OCI-LY7 (cell line): ENCODE data around the gene WWOX. TPM values are rescaled to one million over a fixed set of nuclear protein-coding genes. Genes with fewer than 3 reads are reported as not detected.

Source experiments
- BruUV-seq: library from RNA; stranded (reverse); fragments of 400-500 nt; replicated peaks from 2 replicates; lab custom pipeline; 2021; lab: Mats Ljungman, UMichigan
- CTCF ChIA-PET: fragments of 300-600 bp; sonication (Branson Sonifier 250); formaldehyde crosslinking; loops from one replicate; lab custom pipeline; 2022; ENCODE audit warnings: antibody characterized with exemption; ENCODE audit not compliant: unreplicated experiment; lab: Charles Lee
- POLR2A ChIA-PET: fragments of 300-600 bp; sonication (Branson Sonifier 250); formaldehyde crosslinking; loops from one replicate; lab custom pipeline; 2022; ENCODE audit warnings: antibody characterized with exemption; lab: Charles Lee
- DNase-seq: peaks from one replicate; pipeline ENCODE4 v3.0.0-alpha.2; 2015; ENCODE audit warnings: low spot score
- H2AFZ ChIP-seq: fragments of 200-600 bp; sonication (generic), shearing (Covaris generic); 2 replicates; pipeline ENCODE4 v1.6.1; 2014; ENCODE audit warnings: mild to moderate bottlenecking, antibody characterized with exemption, low read length, moderate library complexity
- H3K27ac ChIP-seq: fragments of 200-600 bp; sonication (generic); 2 replicates; pipeline ENCODE4 v1.5.1; 2014; ENCODE audit warnings: mixed run types, low read depth, mild to moderate bottlenecking, moderate library complexity, low read length, inconsistent platforms; ENCODE audit not compliant: poor library complexity, severe bottlenecking
- H3K36me3 ChIP-seq: fragments of 200-600 bp; sonication (generic); 2 replicates; pipeline ENCODE4 v1.6.1; 2014; ENCODE audit warnings: mild to moderate bottlenecking, antibody characterized with exemption, low read length, moderate library complexity, mixed read lengths; ENCODE audit not compliant: insufficient read depth
- H3K4me1 ChIP-seq: fragments of 200-600 bp; sonication (generic); 2 replicates; pipeline ENCODE4 v1.5.1; 2014; ENCODE audit warnings: mild to moderate bottlenecking, low read length; ENCODE audit not compliant: insufficient read depth, poor library complexity, severe bottlenecking
- H3K4me2 ChIP-seq: fragments of 200-600 bp; sonication (generic); 2 replicates; pipeline ENCODE4 v1.6.1; 2014; ENCODE audit warnings: mild to moderate bottlenecking, low read length
- H3K4me3 ChIP-seq: fragments of 200-600 bp; sonication (generic); 2 replicates; pipeline ENCODE4 v1.5.1; 2014; ENCODE audit warnings: mild to moderate bottlenecking, low read depth, low read length; ENCODE audit not compliant: poor library complexity, severe bottlenecking
- H3K79me2 ChIP-seq: fragments of 200-600 bp; sonication (generic); 2 replicates; pipeline ENCODE4 v1.6.1; 2016; ENCODE audit warnings: low read depth, mild to moderate bottlenecking, low read length, moderate library complexity, mixed read lengths; ENCODE audit not compliant: insufficient read depth
- H3K9me2 ChIP-seq: fragments of 200-600 bp; sonication (generic); 2 replicates; pipeline ENCODE4 v1.6.1; 2016; ENCODE audit warnings: mild to moderate bottlenecking, low read length, mixed read lengths; ENCODE audit not compliant: insufficient read depth
- H3K9me3 ChIP-seq: fragments of 200-600 bp; sonication (generic); 2 replicates; pipeline ENCODE4 v1.6.1; 2014; ENCODE audit warnings: mild to moderate bottlenecking, mixed run types, low read length, mixed read lengths
- H4K20me1 ChIP-seq: fragments of 200-600 bp; sonication (generic); 2 replicates; pipeline ENCODE4 v1.6.1; 2014; ENCODE audit warnings: mild to moderate bottlenecking, antibody characterized with exemption, low read length, moderate library complexity, mixed read lengths; ENCODE audit not compliant: insufficient read depth
- CTCF ChIP-seq: fragments of 200-600 bp; sonication (generic); conservative IDR thresholded peaks from 2 replicates; pipeline ENCODE4 v1.5.1; 2014; ENCODE audit warnings: mild to moderate bottlenecking, antibody characterized with exemption, low read length, moderate library complexity, mixed read lengths
- EZH2phosphoT487 ChIP-seq: fragments of 200-600 bp; sonication (generic); IDR thresholded peaks from 2 replicates; pipeline ENCODE4 v1.6.1; 2018; ENCODE audit warnings: low read depth, borderline replicate concordance, mild to moderate bottlenecking, mixed run types, antibody characterized with exemption, low read length, moderate library complexity, mixed read lengths
- intact Hi-C: fragments of 100-400 bp; cut with micrococcal nuclease; formaldehyde crosslinking; loops from one replicate; pipeline ENCODE4 v1.10.0; 2022; ENCODE audit not compliant: unreplicated experiment
- total RNA-seq, 2 experiments: library from RNA; depleted of rRNA in 1 of 2; stranded (reverse); fragments of >200 nt in 1 of 2; shearing (Covaris generic) in 1 of 2; gene quantifications; 2 replicates each; pipeline ENCODE4 v1.2.3, GENCODE V29; 2014 to 2022

Gene WWOX
- total RNA-seq, 2 experiments from 2014 or later, result 40.2 to 47.6 TPM

GRCh38 chr16:78294538-78295225 is 195.2 kb downstream of the WWOX start:
- H3K9me2 ChIP-seq, result no peaks in the 10 kb centered on the region
- H3K27ac ChIP-seq, result no peak overlapping the region
- POLR2A ChIA-PET, result interaction anchor here (0.7 kb wide), 1 partner anchor 584 kb away, joined by 5 read pairs; no protein-coding TSS in a partner anchor

GRCh38 chr16:78297066-78297666 is 197.7 kb downstream of the WWOX start:
- no TSS peak for BruUV-seq
- no peak for TF ChIP-seq CTCF
- TF ChIP-seq EZH2phosphoT487, result no peak
- no peaks in the 10 kb centered on the region for H3K9me3 ChIP-seq

More at GRCh38 chr16:78294538-78295225, 195.2 kb downstream of the WWOX start:
- no peak overlapping the region for H3K4me3 ChIP-seq
- H4K20me1 ChIP-seq, result no peaks in the 10 kb centered on the region
- H3K79me2 ChIP-seq, result no peaks in the 10 kb centered on the region
- no peak overlapping the region for H2AFZ ChIP-seq
- intact Hi-C loops, result no loop called here
- H3K36me3 ChIP-seq, result no peaks in the 10 kb centered on the region
- CTCF ChIA-PET, result no interaction called here
- DNase-seq, result no peak
- H3K9me3 ChIP-seq, result no peaks in the 10 kb centered on the region
- TF ChIP-seq CTCF (no peak), EZH2phosphoT487 (no peak)
- BruUV-seq, result no TSS peak
- no peaks in the 10 kb centered on the region for H3K4me1 ChIP-seq
- no peak overlapping the region for H3K4me2 ChIP-seq

GRCh38 chr16:78298986-78299385 is 199.5 kb downstream of the WWOX start:
- H3K79me2 ChIP-seq, result no peaks in the 10 kb centered on the region
- no peak overlapping the region for H3K4me3 ChIP-seq
- intact Hi-C loops, result no loop called here
- no peak overlapping the region for H3K27ac ChIP-seq
- H3K36me3 ChIP-seq, result no peaks in the 10 kb centered on the region
- no peaks in the 10 kb centered on the region for H3K4me1 ChIP-seq
- no peaks in the 10 kb centered on the region for H3K9me3 ChIP-seq
- no TSS peak for BruUV-seq
- POLR2A ChIA-PET, result no interaction called here
- H4K20me1 ChIP-seq, result no peaks in the 10 kb centered on the region
- CTCF ChIA-PET, result no interaction called here
- TF ChIP-seq CTCF (no peak), EZH2phosphoT487 (no peak)
- H3K4me2 ChIP-seq, result no peak overlapping the region
- DNase-seq, result no peak
- H2AFZ ChIP-seq, result no peak overlapping the region
- H3K9me2 ChIP-seq, result no peaks in the 10 kb centered on the region

More at GRCh38 chr16:78297066-78297666, 197.7 kb downstream of the WWOX start:
- no peaks in the 10 kb centered on the region for H3K36me3 ChIP-seq
- CTCF ChIA-PET, result no interaction called here
- H3K79me2 ChIP-seq, result no peaks in the 10 kb centered on the region
- no peak for DNase-seq
- H4K20me1 ChIP-seq, result no peaks in the 10 kb centered on the region
- POLR2A ChIA-PET, result no interaction called here
- H3K4me3 ChIP-seq, result no peak overlapping the region
- H3K9me2 ChIP-seq, result no peaks in the 10 kb centered on the region
- H3K4me2 ChIP-seq, result no peak overlapping the region
- intact Hi-C loops, result no loop called here
- no peaks in the 10 kb centered on the region for H3K4me1 ChIP-seq
- H3K27ac ChIP-seq, result no peak overlapping the region
- H2AFZ ChIP-seq, result no peak overlapping the region
